ENCODE results near the gene ACOX3. TPM values are rescaled to one million over a fixed set of nuclear protein-coding genes. Genes with fewer than 3 reads are reported as not detected.

The ACOX3 gene
- total and polyA plus RNA-seq, 4 donors = 11.4 to 24.6 (median 13.6) TPM

DNA sequence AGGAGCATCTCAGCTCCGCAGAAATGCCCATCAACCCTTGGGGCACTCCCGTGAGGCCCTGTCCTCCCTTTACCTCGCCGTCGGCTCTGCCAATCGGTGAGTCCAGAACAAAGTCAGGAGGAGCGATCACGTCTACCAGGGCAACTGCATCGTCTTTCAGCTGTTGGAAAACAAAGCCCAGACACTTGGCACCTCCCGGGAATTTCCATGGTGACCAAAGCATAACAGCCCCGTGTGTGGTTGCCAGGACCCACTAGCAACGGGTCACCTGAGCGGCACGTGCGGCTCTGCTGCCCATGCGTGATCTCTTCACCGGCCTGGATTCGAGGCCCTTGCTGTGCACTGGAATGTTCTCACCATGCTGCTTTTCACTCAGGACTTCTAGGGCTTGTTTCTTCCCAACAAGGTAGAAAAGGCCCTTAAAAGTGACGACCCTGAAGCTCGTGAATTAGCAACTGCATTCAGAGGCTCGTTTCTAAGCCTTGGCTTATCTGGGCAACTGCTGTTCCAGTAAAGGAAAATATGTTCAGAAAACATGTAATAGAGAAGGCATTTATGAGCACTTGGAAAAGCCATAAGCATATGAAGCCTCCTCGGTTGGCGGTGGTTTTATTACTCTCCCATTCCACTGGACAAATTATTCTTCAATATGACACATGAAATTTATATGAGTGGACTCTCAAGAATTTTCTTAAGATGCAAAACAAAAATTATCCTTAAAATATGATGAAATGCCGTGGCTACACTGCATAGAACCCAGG lies 69.5 kb downstream of the ACOX3 start:
- DNase-seq (ENCODE audit: low spot score) = no peak
- 95% methylated on average over 24 of the region's 24 CpGs for WGBS

DNA sequence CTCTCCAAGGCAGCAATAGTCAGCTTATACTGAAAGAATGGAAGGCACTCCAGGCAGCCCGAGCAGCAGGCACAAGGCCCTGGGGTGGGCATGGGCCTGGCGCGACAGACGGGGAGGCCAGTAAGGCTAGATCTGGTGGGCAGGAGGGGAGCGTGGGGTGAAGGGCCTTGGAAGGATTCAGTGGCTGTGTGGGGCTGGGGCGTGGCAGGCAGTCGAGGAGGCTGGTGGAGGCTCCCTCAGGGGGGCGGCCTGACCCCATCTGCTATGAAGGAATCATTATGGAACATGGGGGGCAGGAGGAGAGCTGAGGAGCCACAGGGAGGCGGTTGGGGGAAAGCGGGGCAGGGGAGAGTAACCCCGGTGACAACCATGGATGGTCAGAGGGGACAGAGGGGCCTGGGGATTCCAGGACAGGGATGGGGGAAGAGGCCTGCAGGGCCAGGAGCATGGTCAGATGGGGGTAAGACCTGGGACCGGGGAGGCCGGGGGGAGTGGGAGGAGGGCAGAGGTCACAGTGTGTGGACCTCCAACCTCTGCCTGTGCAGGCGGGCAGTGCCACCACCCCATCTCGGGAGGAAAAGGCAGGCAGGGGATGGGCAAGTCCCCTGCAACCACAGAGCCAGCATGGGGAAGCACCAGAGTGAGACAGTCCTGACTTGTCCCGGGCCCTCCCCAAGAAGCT lies 70.3 kb downstream of the ACOX3 start:
- H3K27ac ChIP-seq (ENCODE audit: low read depth in 1 of 2, low read length in 2 of 2) = no peak overlapping the region
- 95% methylated on average over 16 of the region's 16 CpGs for WGBS
- TF ChIP-seq SP1 (IDR thresholded peaks at IDR 0.05) (no peak), HNF4A (conservative IDR thresholded peaks at IDR 0.05) (no peak), JUND (IDR thresholded peaks at IDR 0.05) (no peak), RXRA (IDR thresholded peaks at IDR 0.05) (no peak), NR2F2 (IDR thresholded peaks at IDR 0.05) (no peak), YY1 (IDR thresholded peaks at IDR 0.05) (no peak), EGR1 (IDR thresholded peaks at IDR 0.05; ENCODE audit: low read depth in 2 of 2) (no peak), TAF1 (conservative IDR thresholded peaks at IDR 0.05) (no peak), FOXA1 (IDR thresholded peaks at IDR 0.05) (no peak), HNF4G (IDR thresholded peaks at IDR 0.05) (no peak), RAD21 (IDR thresholded peaks at IDR 0.05) (no peak), GABPA (IDR thresholded peaks at IDR 0.05 in 1 of 2, conservative IDR thresholded peaks at IDR 0.05 in 1 of 2) (no peak)
- TF ChIP-seq, protein P1, sequence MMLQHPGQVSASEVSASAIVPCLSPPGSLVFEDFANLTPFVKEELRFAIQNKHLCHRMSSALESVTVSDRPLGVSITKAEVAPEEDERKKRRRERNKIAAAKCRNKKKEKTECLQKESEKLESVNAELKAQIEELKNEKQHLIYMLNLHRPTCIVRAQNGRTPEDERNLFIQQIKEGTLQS (IDR thresholded peaks at IDR 0.05) = no peak
- TF ChIP-seq, protein P2, sequence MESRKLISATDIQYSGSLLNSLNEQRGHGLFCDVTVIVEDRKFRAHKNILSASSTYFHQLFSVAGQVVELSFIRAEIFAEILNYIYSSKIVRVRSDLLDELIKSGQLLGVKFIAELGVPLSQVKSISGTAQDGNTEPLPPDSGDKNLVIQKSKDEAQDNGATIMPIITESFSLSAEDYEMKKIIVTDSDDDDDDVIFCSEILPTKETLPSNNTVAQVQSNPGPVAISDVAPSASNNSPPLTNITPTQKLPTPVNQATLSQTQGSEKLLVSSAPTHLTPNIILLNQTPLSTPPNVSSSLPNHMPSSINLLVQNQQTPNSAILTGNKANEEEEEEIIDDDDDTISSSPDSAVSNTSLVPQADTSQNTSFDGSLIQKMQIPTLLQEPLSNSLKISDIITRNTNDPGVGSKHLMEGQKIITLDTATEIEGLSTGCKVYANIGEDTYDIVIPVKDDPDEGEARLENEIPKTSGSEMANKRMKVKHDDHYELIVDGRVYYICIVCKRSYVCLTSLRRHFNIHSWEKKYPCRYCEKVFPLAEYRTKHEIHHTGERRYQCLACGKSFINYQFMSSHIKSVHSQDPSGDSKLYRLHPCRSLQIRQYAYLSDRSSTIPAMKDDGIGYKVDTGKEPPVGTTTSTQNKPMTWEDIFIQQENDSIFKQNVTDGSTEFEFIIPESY (IDR thresholded peaks at IDR 0.05) = no peak
- TF ChIP-seq, protein P3, sequence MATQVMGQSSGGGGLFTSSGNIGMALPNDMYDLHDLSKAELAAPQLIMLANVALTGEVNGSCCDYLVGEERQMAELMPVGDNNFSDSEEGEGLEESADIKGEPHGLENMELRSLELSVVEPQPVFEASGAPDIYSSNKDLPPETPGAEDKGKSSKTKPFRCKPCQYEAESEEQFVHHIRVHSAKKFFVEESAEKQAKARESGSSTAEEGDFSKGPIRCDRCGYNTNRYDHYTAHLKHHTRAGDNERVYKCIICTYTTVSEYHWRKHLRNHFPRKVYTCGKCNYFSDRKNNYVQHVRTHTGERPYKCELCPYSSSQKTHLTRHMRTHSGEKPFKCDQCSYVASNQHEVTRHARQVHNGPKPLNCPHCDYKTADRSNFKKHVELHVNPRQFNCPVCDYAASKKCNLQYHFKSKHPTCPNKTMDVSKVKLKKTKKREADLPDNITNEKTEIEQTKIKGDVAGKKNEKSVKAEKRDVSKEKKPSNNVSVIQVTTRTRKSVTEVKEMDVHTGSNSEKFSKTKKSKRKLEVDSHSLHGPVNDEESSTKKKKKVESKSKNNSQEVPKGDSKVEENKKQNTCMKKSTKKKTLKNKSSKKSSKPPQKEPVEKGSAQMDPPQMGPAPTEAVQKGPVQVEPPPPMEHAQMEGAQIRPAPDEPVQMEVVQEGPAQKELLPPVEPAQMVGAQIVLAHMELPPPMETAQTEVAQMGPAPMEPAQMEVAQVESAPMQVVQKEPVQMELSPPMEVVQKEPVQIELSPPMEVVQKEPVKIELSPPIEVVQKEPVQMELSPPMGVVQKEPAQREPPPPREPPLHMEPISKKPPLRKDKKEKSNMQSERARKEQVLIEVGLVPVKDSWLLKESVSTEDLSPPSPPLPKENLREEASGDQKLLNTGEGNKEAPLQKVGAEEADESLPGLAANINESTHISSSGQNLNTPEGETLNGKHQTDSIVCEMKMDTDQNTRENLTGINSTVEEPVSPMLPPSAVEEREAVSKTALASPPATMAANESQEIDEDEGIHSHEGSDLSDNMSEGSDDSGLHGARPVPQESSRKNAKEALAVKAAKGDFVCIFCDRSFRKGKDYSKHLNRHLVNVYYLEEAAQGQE (IDR thresholded peaks at IDR 0.05) = no peak
- TF ChIP-seq, protein P4, sequence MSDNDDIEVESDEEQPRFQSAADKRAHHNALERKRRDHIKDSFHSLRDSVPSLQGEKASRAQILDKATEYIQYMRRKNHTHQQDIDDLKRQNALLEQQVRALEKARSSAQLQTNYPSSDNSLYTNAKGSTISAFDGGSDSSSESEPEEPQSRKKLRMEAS (IDR thresholded peaks at IDR 0.05) = no peak
- H3K36me3 ChIP-seq (ENCODE audit: control insufficient read depth in 4 of 4, insufficient read depth in 3 of 4, low read depth in 1 of 4, low read length in 3 of 4) = peaks cover 0 to 10% (median 2%) of the 10 kb centered on the region in 4 donors
- no peak for DNase-seq (ENCODE audit: low spot score)
- H3K9ac ChIP-seq (ENCODE audit: low read depth in 1 of 2, low read length in 2 of 2) = no peak overlapping the region
- H3K9me3 ChIP-seq (ENCODE audit: control insufficient read depth in 4 of 4, low read length in 3 of 4) = no peaks in the 10 kb centered on the region
- H3K27me3 ChIP-seq (ENCODE audit: control insufficient read depth in 4 of 4, insufficient read depth in 4 of 4, low read length in 3 of 4) = no peaks in the 10 kb centered on the region
- H3K4me3 ChIP-seq (ENCODE audit: low read depth in 1 of 3, low read length in 3 of 3) = no peak overlapping the region
- H3K4me1 ChIP-seq (ENCODE audit: control insufficient read depth in 4 of 4, insufficient read depth in 4 of 4, low read length in 3 of 4) = no peaks in the 10 kb centered on the region

More for the DNA sequence above, 69.5 kb downstream of the ACOX3 start:
- H3K9me3 ChIP-seq (ENCODE audit: control insufficient read depth in 4 of 4, low read length in 3 of 4) = no peaks in the 10 kb centered on the region
- no peaks in the 10 kb centered on the region for H3K27me3 ChIP-seq (ENCODE audit: control insufficient read depth in 4 of 4, insufficient read depth in 4 of 4, low read length in 3 of 4)
- no peak overlapping the region for H3K27ac ChIP-seq (ENCODE audit: low read depth in 1 of 2, low read length in 2 of 2)
- no peak for TF ChIP-seq YY1 (IDR thresholded peaks at IDR 0.05)
- TF ChIP-seq HNF4A (conservative IDR thresholded peaks at IDR 0.05) = no peak
- TF ChIP-seq NR2F2 (IDR thresholded peaks at IDR 0.05) = no peak
- no peak for TF ChIP-seq JUND (IDR thresholded peaks at IDR 0.05)
- TF ChIP-seq SP1 (IDR thresholded peaks at IDR 0.05) = no peak
- TF ChIP-seq HNF4G (IDR thresholded peaks at IDR 0.05) = no peak
- TF ChIP-seq, protein P5, sequence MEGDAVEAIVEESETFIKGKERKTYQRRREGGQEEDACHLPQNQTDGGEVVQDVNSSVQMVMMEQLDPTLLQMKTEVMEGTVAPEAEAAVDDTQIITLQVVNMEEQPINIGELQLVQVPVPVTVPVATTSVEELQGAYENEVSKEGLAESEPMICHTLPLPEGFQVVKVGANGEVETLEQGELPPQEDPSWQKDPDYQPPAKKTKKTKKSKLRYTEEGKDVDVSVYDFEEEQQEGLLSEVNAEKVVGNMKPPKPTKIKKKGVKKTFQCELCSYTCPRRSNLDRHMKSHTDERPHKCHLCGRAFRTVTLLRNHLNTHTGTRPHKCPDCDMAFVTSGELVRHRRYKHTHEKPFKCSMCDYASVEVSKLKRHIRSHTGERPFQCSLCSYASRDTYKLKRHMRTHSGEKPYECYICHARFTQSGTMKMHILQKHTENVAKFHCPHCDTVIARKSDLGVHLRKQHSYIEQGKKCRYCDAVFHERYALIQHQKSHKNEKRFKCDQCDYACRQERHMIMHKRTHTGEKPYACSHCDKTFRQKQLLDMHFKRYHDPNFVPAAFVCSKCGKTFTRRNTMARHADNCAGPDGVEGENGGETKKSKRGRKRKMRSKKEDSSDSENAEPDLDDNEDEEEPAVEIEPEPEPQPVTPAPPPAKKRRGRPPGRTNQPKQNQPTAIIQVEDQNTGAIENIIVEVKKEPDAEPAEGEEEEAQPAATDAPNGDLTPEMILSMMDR (IDR thresholded peaks at IDR 0.05; ENCODE audit: low read depth, low read length, missing input control) = no peak
- TF ChIP-seq GABPA (IDR thresholded peaks at IDR 0.05 in 1 of 2, conservative IDR thresholded peaks at IDR 0.05 in 1 of 2) = no peak
- TF ChIP-seq, protein P1 (IDR thresholded peaks at IDR 0.05) = no peak
- H3K9ac ChIP-seq (ENCODE audit: low read depth in 1 of 2, low read length in 2 of 2) = no peak overlapping the region
- peaks cover 0 to 7% (median 2%) of the 10 kb centered on the region in 4 donors for H3K36me3 ChIP-seq (ENCODE audit: control insufficient read depth in 4 of 4, insufficient read depth in 3 of 4, low read depth in 1 of 4, low read length in 3 of 4)
- H3K4me1 ChIP-seq (ENCODE audit: control insufficient read depth in 4 of 4, insufficient read depth in 4 of 4, low read length in 3 of 4) = no peaks in the 10 kb centered on the region
- no peak overlapping the region for H3K4me3 ChIP-seq (ENCODE audit: low read depth in 1 of 3, low read length in 3 of 3)

All from liver (tissue), 9 donors.